GM18498 (cell line): ENCODE measurements around the gene TAS2R38.
"Not testable (repeated sequence)": the region's sequence is repeated elsewhere in the genome, so short reads cannot be mapped to it uniquely, and the experiment has no call there.

Source experiments
- ATAC-seq: cut with Tn5 transposase; IDR thresholded peaks from one replicate; pipeline ENCODE4 v1.9.1; 2021; ENCODE audit warnings: mild to moderate bottlenecking, moderate library complexity; ENCODE audit not compliant: unreplicated experiment

The TAS2R38 gene

DNA sequence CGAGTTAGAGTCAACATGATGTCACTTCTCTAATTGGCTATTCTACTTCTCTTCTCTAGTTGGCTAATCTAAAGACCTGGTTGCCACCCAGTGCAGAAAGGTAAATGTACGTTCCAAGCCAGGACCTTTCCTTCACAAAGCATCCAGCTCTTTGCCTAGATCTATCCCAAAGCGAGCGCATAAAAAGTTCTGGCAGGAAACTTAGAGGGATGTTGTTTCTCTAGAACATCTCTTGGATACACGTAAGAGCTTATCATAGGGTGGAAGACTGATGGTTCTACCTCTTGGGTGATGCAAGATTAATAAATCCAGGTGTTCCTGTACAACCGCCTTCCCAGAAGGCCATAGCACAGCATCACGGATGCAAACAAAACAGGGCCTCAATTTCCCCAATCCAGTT is at the start of gene TAS2R38:
Gene TAS2R38, minus strand, starts transcription at position 101 of the 400 bp plus-strand sequence. Its CDS starts 84 bp downstream, at position 17.
- no peak for ATAC-seq

DNA sequence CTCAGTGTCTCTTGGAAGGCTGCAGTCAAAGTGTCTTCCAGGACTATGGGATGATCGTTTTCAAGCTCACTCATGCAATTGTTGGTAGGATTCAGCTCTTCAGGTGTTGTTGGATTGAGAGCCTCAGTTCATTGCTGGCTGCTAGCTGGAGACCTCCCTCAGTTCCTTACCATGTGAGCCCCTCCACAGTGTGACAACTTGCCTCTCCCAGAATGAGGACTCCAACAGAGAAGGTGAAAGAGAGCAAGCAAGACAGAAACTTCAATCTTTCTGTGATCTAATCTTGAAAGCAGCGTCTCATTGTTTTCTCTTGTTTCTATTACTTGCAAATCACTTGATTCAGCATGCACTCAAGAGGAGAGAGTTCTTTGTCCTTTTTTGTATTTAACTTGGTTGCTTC is 44.6 kb upstream of the TAS2R38 start:
- no peak for ATAC-seq

DNA sequence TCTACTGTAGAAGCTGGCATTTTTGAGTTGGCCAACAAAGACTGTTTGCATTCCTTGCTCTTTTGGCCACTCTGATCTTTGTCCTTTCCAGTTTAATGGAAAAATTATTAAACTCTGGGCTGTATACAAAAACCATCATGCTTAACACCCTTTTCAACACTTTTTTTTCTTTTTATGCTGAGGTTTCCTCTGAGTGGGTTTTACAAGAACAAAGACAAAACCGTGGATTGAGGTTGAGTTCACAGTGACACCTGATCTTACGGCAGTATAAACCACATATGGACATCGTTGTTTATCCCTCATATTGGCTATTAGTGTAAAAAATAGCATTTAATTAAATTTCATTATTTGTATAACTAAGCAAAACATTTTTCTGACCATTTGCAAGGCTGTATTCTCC is 43.9 kb upstream of the TAS2R38 start:
- ATAC-seq: no peak

DNA sequence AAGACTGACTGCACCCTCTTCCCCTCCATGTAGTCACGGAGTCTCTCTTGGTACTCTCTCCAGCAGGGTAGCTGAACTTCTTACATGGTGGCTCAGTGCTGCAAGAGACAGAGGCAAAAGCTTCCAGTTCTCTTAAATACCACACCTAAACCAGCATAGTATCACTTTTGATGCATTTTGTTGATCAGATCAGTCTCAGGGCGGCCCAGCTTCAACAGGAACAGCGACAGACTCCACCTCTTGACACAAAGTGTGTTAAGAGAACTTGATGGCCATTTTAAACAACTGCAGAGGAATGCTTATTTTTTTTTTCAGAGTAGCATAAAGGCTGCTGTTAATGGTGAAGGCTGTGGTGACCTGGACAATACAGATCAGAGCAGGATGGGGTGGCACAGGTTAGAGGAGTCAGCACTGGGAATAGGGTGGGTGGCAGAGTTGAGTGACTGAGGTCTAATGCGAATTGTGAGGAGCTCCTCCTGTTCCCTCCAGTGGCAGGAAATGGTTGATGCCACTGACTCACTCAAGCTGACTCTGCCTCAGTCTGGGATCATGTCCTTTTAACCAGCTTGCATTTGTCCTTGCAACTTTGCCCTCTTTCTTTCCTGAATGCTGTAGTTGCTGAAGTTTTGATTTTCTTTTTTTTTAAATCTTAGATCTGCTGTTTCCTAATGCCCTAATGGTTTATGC is 39.4 kb upstream of the TAS2R38 start:
- no peak for ATAC-seq

DNA sequence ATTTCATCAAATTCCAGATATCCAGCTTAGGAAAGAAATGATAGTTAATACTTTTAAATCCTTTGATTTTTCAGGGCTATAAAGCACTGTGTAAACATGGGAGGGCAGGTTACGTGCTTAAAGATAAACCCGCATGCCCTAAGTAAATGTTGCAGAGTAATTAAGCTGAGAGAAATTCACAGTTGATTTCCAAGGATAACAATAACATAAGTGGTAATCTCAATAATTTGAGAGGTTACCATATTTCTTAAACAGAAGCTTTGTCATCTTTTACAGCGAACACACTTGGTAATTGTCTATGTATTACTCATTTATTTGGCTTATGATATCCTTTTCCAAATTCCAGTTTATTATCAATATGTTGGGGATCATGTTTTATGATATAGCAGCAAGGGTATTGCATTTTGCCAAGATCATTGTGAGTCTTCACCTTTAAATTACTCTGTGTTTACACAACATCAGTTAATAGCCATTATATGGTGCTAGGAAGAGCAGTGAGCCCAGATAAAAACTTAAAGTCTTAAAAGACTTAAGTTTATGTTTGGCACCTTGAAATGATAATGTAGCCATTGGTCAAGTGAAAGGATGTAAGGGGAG is 37.5 kb upstream of the TAS2R38 start:
- ATAC-seq: no peak

DNA sequence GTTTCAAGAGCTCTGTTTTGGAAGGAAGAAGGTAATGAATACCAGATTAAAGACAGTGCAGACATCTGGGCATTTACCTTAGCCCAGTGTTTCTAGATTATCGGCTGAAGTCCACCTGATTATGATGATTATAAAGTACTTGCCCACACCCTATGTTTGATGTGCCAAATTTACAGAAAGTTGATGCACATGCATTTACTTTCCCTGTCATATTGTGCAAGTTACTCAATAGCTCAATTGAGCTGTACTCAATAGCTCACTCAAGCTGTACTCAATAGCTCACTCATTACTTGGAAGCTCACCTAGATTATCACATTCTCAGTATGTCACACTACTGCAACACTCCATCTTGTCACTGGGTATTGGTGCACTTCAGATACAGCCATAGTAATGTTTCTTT is 35.6 kb upstream of the TAS2R38 start:
- no peak for ATAC-seq

DNA sequence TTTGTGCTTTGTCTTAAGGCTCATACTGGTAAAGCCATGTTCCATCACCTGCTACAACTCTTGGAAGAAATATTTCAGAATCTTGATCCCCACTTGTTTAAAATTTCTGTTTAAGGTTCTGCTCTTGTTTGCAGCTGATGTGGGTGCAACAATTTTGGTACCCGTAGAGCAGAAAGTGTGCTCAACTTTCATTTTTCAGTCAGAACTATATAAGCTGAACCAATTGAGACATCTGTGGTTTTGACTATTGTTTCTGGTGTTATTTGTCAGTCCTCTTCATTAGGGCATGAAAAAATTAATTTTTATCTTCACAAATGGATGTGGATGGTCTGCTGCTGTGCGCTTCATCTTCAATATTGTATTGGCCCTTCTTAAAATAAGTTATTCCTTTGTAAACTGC is 33.0 kb upstream of the TAS2R38 start:
- ATAC-seq: no peak

DNA sequence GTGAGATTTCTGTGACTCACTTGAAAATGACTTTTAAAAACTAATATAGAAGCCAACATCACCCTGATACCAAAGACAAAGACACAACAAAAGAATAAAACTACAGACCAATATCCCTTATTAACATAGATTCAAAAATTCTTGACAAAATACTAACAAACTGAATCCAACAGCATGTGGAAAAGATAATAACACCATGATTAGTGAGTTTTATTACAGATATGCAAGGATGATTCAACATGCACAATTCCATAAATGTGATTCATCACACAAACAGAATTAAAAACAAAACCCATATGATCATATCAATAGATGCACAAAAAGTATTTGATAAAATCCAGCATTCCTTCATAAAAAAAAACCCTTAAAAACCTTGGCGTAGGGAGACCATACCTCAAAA is 28.6 kb upstream of the TAS2R38 start:
- ATAC-seq: no peak

DNA sequence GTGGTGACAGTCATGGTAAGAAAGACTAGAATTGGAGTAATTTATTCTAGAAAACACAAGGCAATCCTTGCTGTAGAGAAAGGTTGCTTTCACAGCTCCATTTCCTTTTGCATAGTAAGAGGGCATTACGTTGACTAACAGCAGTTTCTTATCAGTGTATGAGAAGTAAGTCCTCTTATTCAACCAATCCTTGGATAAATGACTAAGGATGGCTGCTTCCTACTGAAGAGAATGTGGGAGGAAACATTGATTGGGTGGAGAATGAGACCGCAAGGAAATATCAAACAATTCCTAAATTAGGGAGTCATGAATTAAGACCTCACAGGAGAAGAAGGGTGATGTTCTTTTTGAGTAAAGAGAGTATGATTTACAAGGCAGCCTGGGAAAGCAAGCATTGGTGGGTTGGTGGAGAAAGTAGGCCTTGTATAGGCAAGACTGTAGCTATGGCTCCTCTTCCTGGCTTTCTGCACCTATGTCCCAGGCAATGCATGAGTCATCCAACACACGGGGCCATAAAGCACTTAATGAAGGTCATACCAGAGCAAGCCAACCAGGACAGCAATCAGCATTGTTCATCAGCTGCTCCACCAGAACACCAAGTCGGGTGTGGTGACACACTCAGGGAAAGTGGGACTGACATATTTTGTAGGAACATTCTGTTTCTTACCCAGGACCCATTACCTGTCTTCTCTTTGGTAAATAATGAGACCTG is 27.7 kb upstream of the TAS2R38 start:
- no peak for ATAC-seq

DNA sequence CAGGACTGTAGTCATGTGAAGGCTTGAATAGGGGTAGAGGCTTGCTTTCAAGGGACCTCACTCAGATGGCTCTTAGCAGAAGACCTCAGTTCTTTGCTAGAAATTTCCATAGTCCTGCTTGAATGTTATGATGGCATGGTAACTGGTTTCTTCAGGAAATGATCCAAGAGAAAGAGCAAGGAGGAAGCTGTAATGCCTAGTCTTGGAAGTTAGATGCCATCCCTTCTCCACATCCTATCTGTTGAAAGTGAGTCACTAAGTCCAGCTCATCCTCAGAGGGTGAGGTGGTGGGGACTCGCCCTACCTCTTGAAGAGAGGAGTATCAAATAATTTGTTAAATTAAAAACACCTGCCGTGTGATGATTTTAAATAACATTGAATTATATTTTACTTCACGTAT is 26.7 kb upstream of the TAS2R38 start:
- ATAC-seq: no peak

DNA sequence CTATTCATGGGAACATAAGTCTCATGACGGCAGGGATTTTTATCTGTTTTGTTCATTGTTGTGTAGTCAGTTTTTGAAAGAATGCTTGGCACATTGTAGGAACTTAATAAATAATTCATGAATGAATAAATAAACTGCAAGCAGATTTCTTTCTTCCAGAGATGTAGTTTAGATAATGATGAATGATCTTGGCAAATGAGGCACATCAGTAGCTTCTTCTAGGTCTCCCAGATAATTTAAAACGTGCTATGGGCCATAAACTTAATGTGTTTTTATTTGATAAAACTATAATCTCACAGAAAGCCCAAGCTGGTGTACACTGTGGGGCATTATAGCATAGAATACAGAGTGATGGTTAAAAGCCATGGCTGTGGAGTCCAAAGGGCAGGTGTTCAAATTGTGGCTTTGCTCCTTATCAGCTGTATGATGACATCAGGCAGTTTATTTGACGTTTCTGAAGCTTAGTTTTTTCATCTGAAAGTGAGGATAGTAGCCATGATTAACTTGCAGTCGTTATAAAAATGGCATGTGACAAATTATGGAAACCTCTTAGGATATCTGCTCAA is 25.6 kb upstream of the TAS2R38 start:
- ATAC-seq: no peak

DNA sequence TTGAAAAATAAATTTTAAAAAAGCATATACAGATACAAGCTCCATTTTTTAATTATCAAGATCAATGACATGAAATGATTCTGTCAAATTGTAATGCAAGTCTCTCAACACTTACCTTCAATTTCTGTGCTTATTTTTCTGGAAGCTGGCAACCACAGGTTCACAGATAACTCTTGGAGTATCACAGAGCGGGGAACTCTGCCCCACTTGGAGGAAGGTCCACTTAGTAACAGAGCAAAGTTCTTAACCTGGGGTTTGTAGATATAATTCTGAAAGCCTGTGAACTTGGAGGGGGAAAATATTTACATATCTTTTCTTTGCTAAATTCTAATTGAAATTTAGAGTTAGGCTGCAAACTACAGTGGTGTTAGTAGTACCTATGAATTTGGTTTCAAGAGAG is 19.8 kb upstream of the TAS2R38 start:
- ATAC-seq: no peak

DNA sequence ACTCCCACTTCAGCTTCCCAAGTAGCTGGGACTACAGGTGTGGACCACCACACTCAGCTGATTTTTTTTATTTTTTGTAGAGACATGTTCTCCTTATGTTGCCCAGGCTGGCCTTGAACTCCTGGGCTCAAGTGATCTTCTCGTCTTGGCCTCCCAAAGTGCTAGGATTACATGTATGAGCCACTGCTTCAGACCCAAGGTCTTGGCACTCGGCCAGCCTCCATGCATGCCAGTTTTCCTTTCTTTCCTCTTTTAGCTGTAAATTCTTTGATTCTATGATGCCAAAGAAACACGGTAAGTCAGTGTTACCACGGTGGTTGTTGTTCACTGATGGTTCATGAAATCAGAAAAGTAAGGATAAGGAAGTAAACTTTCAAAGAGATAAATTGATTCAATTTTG is 19.1 kb upstream of the TAS2R38 start:
- no peak for ATAC-seq

DNA sequence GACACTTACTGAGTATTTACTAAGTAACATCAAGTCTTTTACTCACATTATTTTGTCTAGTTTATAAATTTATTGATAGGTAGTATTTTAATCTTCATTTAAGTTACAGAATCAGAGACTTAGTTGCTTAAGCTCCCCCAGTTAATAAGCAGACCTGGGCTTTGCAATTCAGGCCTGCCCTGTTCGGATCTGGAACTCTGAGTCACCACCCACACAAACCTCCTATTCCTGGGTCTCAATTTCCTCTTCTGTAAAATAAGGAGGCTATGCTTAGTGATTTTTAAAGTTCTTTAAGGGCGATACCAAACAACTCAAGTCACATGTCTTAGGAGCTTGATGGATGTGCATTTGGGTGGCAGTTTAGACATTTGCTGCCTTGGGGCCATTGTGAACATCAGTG is 18.6 kb upstream of the TAS2R38 start:
- no peak for ATAC-seq

DNA sequence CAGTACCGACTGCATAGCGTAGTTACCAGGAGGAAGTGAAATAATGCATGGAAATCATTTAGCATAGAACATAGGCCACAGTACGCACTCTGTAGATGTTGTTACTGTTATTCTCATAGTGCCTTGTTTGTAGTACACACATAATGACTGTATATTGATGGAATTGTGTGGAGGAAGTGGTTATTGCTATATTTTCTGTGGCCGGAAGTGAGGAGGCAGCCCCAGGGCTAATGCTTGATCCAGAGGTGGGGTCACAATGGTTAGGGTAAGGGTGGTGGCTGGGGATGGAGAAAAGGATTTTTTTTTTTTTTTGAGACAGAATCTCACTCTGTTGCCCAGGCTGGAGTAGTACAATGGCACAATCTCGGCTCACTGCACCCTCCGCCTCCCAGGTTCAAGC is 17.6 kb upstream of the TAS2R38 start:
- ATAC-seq: no peak

DNA sequence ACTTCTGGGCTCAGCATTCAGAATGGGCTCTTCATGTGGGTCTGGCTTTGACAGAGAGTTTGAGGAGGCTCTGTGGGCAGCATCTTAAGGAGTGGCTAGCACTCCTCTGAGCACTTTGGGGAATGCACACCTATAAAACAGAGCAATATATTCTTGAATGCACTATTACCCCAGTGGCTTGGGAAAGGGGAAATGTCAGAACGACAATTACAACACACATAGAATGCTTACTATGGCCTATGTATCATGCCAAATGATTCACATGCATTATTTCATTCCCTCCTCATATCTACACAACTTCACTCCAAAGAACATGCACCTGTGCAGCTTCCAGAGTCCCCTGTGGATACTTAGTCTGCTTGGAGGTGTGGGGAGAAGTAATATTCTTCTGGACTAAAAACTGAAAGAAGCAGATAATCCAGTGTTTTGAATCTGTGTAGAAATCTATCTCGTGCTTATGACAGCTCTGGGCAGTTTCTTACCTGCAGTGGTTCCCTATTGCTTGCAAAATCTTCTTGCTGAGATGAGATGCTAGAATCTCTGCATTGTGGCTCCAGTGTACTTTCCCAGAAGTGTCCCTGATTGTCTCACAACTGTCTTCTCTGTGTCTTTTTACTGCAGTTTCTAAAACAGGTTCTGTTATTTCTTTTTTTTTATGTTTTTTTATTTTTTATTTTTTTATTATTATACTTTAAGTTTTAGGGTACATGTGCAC is 16.6 kb upstream of the TAS2R38 start:
- ATAC-seq: no peak

DNA sequence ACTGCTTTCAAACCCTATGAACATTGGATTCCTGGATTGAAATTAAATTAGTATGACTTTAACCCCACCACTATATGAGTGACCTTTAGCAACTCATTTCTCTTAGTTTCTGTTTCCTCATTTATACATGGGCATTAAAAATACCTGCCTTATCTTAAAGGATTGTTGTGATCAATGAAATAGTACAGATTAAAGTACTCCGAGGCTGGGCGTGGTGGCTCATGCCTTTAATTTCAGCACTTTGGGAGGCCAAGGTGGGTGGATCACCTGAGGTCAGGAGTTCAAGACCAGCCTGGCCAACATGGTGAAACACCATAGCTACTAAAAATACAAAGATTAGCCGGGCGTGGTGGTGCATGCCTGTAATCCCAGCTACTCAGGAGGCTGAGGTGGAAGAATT is 14.2 kb upstream of the TAS2R38 start:
- not testable (repeated sequence) for ATAC-seq

DNA sequence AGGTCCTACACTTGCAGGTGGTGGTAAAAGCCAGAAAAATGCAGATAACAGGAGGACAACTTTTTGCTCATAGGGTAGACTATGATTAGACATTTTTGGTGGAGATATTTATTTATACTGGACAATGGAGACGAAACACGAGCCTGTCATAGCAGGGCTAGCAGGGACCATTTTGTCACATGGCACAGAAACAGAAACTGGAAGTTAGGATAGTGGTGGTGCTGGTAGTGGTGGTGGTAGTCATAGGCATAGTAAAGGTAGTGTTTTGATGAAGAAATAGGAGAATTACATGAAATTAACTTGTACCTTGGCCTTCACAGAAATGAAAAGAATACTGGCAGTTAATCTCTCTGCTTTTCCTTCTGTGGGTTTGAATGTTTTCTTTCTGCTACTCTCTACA is 13.3 kb upstream of the TAS2R38 start:
- no peak for ATAC-seq

DNA sequence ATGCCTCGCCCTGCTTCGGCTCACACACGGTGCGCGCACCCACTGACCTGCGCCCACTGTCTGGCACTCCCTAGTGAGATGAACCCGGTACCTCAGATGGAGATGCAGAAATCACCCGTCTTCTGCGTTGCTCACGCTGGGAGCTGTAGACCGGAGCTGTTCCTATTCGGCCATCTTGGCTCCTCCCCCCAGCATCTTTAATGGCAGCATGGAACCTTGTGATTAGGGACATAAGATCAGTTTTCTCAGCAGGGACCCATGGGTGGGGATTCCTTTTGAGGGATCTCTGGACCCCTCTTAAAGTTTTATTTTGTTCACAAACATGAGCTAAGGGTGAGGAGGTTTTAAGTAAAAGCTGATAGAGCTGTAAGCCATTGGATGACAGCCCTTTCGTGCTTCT is 12.4 kb upstream of the TAS2R38 start:
- ATAC-seq: not testable (repeated sequence)

DNA sequence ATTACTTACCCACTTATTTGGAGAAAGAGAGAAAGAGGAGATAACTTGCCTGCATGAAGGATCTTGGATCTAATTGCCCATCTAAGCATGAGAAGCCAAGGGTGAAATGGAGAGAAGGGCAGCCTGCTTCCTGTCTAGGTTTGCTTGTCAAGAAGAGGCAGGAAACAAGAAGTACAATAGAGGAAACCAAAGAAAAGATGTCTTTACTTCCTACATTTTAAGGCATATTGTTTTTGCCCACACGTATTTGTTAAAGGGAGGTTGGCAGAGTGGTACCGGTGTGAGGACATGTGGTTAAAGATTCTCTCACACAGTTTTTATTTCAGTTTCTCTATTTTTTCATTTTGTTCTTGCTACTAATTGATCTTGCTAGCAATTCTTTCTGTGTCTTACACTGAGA is 6.0 kb upstream of the TAS2R38 start:
- no peak for ATAC-seq

DNA sequence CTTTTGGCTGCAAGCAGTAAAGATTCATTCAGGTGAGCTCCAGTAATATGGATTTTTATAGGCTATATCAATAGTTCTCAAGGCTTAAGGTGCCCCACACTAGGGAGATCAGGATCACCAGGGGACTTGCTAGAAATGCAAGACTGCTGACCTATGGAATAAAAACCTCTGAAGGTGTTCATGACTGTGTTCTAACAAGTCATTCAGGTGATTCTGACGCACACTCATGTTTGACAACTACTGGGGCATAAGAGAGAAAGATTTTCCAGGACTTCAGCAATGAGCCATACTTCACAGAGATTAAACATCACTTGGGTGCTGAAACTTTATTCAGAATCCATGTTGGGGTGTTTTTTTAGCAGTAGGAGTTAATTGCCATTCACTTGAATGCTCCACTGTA is 4.8 kb upstream of the TAS2R38 start:
- no peak for ATAC-seq
